A673 (cell line): ENCODE results near the gene TPST1. TPM values are rescaled to one million over a fixed set of nuclear protein-coding genes. Genes with fewer than 3 reads are reported as not detected.

Experiments used
- BruUV-seq: library from RNA; stranded (reverse); fragments of 400-500 nt; replicated peaks from 2 replicates; lab custom pipeline; 2021; lab: Mats Ljungman, UMichigan
- CTCF ChIA-PET: fragments of 300-600 bp; sonication (Branson Sonifier 250); formaldehyde crosslinking; loops from one replicate; lab custom pipeline; 2022; ENCODE audit warnings: antibody characterized with exemption; lab: Charles Lee
- POLR2A ChIA-PET: fragments of 300-600 bp; sonication (Branson Sonifier 250); formaldehyde crosslinking; loops from one replicate; lab custom pipeline; 2022; ENCODE audit warnings: antibody characterized with exemption; ENCODE audit not compliant: low non-redundant PET; lab: Charles Lee
- DNase-seq: peaks from one replicate; pipeline ENCODE4 v3.0.0-alpha.2; 2015; ENCODE audit warnings: low spot score
- H3K27ac ChIP-seq: fragments of 200-600 bp; sonication (generic); 2 replicates; pipeline ENCODE4 v1.5.1; 2016; ENCODE audit warnings: mixed run types, low read depth, mild to moderate bottlenecking, mixed read lengths, antibody characterized with exemption, low read length; ENCODE audit not compliant: poor library complexity, severe bottlenecking
- H3K27me3 ChIP-seq: fragments of 200-600 bp; sonication (generic); replicated peaks from 2 replicates; pipeline ENCODE4 v1.6.1; 2017; ENCODE audit warnings: mixed run types, low read depth, mild to moderate bottlenecking, mixed read lengths, antibody characterized with exemption, low read length; ENCODE audit not compliant: insufficient read depth, poor library complexity
- H3K36me3 ChIP-seq: fragments of 200-600 bp; sonication (generic); 2 replicates; pipeline ENCODE4 v1.6.1; 2016; ENCODE audit warnings: mixed run types, mild to moderate bottlenecking, mixed read lengths, antibody characterized with exemption, low read length; ENCODE audit not compliant: insufficient read depth, poor library complexity, severe bottlenecking
- H3K4me1 ChIP-seq: fragments of 200-600 bp; sonication (generic); 2 replicates; pipeline ENCODE4 v1.6.1; 2017; ENCODE audit warnings: mixed run types, mild to moderate bottlenecking, mixed read lengths, antibody characterized with exemption, low read length; ENCODE audit not compliant: insufficient read depth, poor library complexity, severe bottlenecking
- H3K4me3 ChIP-seq: fragments of 200-600 bp; sonication (generic); 2 replicates; pipeline ENCODE4 v1.5.1; 2016; ENCODE audit warnings: low read depth, mixed run types, mild to moderate bottlenecking, mixed read lengths, low read length; ENCODE audit not compliant: poor library complexity, severe bottlenecking
- H3K9me3 ChIP-seq: fragments of 200-600 bp; sonication (generic); 2 replicates; pipeline ENCODE4 v1.6.1; 2016; ENCODE audit warnings: mixed run types, low read depth, mild to moderate bottlenecking, mixed read lengths, antibody characterized with exemption, low read length; ENCODE audit not compliant: poor library complexity, severe bottlenecking
- CTCF ChIP-seq: fragments of 300-800, 200-600 bp; sonication (generic); conservative IDR thresholded peaks from 2 replicates; pipeline ENCODE4 v1.5.1; 2017; ENCODE audit warnings: low read depth, mild to moderate bottlenecking, antibody characterized with exemption, low read length, moderate library complexity, mixed read lengths
- EZH2 ChIP-seq: fragments of 200-600 bp; sonication (generic); IDR thresholded peaks from 2 replicates; pipeline ENCODE4 v1.6.1; 2017; ENCODE audit warnings: borderline replicate concordance, low read depth, mild to moderate bottlenecking, mixed read lengths, antibody characterized with exemption, low read length; ENCODE audit not compliant: poor library complexity, severe bottlenecking
- intact Hi-C: fragments of 100-400 bp; cut with micrococcal nuclease; formaldehyde crosslinking; loops from one replicate; pipeline ENCODE4 v1.10.0; 2022; ENCODE audit not compliant: unreplicated experiment
- total RNA-seq: library from RNA; stranded (reverse); gene quantifications from 2 replicates; pipeline ENCODE4 v1.2.3, GENCODE V29; 2021

TPST1 gene
- total RNA-seq, 1 experiment from 2014 or later, result 8.0 TPM

GRCh38 chr7:66304536-66304935, 99.4 kb downstream of the TPST1 start:
- no peak for TF ChIP-seq EZH2
- no peak for TF ChIP-seq CTCF
- Histone ChIP-seq H3K27ac (no peak overlapping the region), H3K36me3 (no peaks in the 10 kb centered on the region), H3K27me3 (no peaks in the 10 kb centered on the region), H3K4me1 (no peaks in the 10 kb centered on the region), H3K4me3 (no peak overlapping the region), H3K9me3 (no peaks in the 10 kb centered on the region)
- ChIA-PET POLR2A (interaction anchor here (0.6 kb wide), 1 partner anchor 9 kb away, joined by 3 read pairs; no protein-coding TSS in a partner anchor), CTCF (no interaction called here)
- no TSS peak for BruUV-seq
- DNase-seq, result no peak
- intact Hi-C loops, result no loop called here

DNA sequence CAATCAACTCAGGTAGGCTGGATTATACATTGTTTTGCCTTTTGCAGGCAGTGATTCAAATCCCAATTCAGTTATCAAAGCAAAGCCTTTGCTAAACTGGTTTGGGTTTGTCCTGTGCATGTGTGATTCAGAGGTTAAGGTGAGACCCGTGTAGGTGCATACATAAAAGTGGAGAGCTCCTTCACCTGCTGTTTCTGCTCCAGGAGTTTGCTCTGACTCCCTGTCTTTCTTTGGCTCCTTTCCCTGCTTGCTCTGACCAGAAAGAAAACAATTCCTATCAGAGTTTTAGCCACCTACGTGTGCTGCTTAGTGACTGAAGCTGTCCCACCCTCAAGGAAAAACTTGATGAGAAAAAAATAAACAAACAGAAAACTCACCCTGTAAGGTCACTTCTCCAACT, 101.1 kb downstream of the TPST1 start:
- no TSS peak for BruUV-seq
- no peak for TF ChIP-seq EZH2
- TF ChIP-seq CTCF, result no peak
- POLR2A ChIA-PET, result no interaction called here
- H3K4me3 ChIP-seq, result no peak overlapping the region
- H3K9me3 ChIP-seq, result no peaks in the 10 kb centered on the region
- DNase-seq, result no peak
- H3K27me3 ChIP-seq, result no peaks in the 10 kb centered on the region
- no peaks in the 10 kb centered on the region for H3K4me1 ChIP-seq
- intact Hi-C loops, result no loop called here
- CTCF ChIA-PET, result no interaction called here
- H3K36me3 ChIP-seq, result no peaks in the 10 kb centered on the region
- no peak overlapping the region for H3K27ac ChIP-seq

- TF ChIP-seq CTCF (no peak), EZH2 (no peak)
- no peak for DNase-seq
- Histone ChIP-seq H3K27me3 (no peaks in the 10 kb centered on the region), H3K27ac (no peak overlapping the region), H3K4me3 (no peak overlapping the region), H3K4me1 (no peaks in the 10 kb centered on the region), H3K9me3 (no peaks in the 10 kb centered on the region), H3K36me3 (no peaks in the 10 kb centered on the region)
- BruUV-seq, result no TSS peak
- intact Hi-C loops, result no loop called here
- CTCF ChIA-PET, result no interaction called here
- POLR2A ChIA-PET, result no interaction called here
These were observed 102.6 kb downstream of the TPST1 start for GRCh38 chr7:66307591-66308215.
